Dermis microvascular lymphatic vessel endothelial cell (primary cell): ENCODE measurements around the gene FYN. TPM values are rescaled to one million over a fixed set of nuclear protein-coding genes. Genes with fewer than 3 reads are reported as not detected.
"Not testable (repeated sequence)": the region's sequence is repeated elsewhere in the genome, so short reads cannot be mapped to it uniquely, and the experiment has no call there.

ENCODE experiments used
- DNase-seq, 2 donors: peaks; one replicate each; pipeline versions ENCODE4 v3.0.0 to v3.0.0-alpha.2; 2010; ENCODE audit warnings: low read depth in 2 of 2
- total RNA-seq: library from RNA; depleted of rRNA; stranded (reverse); fragments of >200 nt; gene quantifications from 2 replicates; pipeline ENCODE4 v1.2.1, GENCODE V29; 2014

The FYN gene
- total RNA-seq, 1 donor from 2014 or later: 77.5 TPM

DNA sequence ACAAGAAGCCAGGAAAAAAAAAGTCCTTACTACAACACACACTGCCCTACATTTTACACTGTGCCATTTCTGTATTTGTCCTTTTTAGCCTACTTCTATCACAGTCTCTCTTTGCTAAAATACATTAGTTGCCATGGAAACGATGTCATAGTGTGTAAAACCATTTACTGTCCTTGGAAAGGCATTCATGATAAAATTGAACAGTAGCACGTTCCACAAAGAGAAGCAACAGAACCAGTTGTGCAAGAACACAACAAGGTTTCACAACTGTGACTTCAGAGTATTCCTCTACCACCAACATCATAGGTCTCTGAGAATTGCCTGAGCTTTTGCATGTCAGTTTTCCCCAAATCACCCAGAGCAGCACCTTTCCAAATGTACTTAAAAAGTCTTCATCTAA lies 20.5 kb downstream of the FYN start:
- no peak for DNase-seq

DNA sequence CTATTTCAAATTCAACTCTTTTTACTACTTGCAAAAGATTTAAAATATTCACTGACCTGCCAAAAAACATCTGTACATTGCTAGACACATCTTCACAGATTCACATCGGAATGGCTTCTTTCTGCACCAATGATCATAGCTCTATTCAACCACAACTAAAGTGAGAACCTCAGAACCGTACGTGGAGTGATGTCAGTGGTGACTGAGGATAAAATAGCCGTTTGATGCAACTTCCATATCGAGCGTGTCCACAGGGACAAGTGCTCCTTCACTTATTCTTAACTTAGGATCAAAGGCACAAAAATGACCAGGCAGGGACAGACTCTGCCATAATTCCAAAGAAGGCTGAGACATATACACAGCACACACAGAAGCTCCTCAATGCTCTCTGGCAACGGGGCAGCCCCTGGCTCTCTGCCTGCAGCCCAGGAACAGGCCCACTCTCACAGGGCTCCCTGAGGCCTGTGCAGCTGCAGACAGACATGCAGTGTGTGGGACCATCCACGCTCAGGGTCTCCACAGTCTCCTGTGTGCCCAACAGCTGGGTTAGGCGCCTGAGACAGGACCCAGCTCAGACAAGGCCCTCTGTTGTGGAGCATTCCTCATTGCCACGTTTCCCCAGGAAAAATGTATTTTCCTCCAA lies 22.8 kb downstream of the FYN start:
- DNase-seq: no peak

DNA sequence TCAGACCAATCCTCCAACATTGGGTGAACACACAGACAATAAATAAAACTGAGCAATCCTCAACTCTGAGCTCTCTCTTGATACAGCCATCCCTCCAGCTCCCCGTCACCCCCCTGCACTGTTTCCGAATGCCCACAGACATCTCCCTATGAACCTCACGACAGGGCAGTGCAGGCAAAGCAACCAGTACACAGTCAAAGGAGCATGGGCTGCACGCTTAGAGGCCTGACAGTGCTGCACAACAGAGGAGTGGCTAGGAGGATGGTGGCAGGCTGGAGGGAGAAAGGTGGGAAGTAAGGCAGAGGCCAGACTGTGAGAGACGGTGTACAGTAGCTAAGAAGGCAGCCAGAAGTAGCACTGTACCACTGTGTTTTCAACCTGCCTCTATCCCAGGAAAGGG lies 24.0 kb downstream of the FYN start:
- DNase-seq: no peak

DNA sequence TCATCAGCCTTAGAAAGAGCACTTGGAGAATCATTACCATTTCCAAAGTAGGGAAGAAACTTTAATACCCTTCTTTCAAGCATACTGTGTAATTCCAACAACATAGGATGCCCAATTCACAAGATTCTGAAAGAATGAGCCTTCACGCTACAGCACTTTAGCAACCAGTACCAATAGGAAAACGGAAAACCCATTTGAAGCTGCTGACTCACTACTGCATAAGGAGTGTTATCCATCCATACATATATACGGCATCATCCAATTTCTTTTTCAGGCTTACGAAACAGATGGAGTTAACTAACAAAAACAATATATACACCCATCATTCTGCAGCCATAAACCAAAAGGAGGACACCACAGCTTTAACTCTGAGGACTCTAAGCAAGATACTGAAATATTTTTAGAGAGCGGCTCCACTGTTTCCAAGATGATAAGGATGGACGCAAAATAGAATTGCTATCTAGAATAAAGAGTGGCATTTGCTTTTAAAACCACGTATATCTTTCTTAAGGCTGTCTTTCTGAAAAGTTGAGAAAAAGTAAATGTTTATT lies 24.9 kb downstream of the FYN start:
- no peak for DNase-seq

DNA sequence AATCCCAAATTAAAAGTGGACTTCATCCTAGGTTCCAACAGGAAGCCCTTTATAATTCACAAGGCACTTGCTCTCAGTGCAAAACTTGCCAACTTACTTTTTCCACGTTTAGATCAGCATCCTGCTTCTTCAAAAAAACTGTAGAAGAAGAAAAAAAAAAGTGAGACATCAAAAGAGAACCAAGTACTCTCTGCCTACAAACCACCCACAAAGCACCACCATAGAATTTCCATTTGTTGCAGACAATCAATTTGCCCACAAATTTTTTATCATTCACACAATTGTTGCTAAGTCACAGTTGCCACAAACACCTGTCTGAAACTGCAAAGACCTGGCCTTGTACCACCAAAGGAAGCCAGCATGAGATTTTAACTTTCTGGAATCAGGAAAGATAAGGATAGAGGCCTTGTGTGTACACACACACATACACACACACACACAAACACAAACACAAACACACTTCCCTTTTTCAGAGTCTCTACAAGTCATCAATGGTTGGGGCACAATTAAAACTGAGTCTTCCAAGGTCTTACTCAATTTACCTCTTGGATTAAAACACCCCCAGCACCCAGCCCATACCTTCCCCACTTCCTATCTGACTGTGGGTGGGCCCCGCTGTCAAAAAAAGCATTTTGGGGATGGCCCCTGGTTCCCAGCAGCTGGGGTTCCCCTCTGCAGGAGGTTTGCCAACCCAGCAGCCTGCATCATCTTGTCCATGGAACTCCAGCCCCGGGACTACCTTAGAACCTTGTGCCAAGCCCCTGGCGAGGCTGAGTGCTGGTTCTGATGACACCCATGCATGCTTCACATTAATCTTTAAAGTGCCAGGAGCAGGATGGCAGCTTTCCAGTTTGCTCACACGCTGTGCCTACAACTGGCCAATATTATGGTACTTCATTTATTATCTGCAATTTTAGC lies 26.5 kb downstream of the FYN start:
- DNase-seq: no peak

DNA sequence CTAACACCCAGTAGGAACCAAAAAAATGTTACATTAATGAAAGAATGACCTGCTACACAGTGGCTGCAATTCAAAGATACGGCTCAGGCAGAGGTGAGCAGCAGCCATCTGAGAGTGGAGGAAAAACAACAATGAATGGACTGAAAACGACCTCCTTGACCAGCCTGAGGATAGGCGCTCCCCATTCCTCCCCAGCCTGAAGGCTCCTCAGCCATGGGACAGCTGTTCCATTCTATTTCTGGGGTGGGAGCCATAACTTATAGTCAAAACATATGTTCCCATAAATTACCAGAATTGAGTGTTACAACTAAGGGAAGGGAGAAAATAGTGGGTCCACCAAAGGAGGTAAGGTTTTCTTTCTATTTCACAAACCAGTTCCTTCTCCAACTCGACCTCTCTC lies 27.2 kb downstream of the FYN start:
- DNase-seq: no peak

DNA sequence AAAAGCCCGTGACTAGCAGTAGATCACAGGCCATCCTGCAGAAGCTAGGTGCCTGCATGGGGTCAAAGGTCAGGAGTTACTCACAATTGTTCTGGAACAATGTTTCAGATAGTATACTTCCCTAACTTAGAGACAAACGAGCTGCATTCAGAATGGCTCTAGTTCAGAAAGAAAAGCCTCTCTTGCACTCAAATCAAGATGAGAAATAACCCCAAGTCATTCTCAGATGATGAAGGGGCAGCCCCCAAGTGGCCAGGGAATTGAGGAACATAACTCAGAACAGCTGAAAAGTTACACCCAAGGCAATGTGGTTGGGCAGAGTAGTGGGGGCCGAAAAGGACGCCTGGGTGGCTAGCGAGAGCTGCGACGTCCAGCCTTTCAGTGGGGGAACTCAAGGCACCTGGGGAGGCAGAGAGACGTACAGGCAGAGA lies 27.8 kb downstream of the FYN start:
- peak in 1 of 2 donors; percentile 70 for DNase-seq

DNA sequence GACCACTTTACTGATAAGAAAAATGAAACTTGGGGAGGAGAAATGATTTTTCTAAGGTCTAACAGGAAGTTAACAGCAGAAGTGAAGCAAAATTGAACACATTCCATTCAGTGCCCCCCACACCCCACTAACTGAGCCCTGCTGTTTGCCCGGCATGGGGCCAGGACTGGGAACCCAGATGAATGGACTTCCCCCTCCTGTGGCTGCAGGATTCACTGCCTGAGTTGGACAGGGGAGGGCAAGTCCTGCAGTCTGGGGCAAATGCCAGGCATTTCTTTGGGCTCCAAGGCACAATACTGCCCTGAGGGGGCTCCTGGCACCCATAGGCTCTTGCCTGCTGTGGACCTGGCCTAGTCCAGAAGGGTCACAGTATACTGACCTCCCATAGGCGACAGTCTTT lies 28.3 kb downstream of the FYN start:
- peak in 1 of 2 donors; percentile 22 for DNase-seq

DNA sequence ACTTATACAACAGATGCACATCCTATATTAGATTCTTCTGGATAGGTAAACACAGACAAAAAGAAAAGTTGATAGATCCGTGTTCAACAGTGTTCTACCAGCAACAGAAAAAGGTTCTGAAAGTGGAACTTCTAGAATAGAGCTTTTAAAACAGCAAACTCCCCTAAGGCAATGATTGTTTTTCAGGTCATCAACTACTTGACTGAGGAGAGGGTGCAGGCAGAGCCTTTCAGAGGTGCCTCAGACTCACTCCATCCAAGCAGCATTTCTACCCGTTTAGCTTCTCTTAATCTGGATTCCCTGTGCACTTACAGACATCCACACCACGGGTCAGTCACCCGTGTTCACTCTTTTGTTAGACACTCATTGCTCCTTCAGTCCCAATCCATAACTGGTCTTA lies 28.9 kb downstream of the FYN start:
- DNase-seq: no peak

DNA sequence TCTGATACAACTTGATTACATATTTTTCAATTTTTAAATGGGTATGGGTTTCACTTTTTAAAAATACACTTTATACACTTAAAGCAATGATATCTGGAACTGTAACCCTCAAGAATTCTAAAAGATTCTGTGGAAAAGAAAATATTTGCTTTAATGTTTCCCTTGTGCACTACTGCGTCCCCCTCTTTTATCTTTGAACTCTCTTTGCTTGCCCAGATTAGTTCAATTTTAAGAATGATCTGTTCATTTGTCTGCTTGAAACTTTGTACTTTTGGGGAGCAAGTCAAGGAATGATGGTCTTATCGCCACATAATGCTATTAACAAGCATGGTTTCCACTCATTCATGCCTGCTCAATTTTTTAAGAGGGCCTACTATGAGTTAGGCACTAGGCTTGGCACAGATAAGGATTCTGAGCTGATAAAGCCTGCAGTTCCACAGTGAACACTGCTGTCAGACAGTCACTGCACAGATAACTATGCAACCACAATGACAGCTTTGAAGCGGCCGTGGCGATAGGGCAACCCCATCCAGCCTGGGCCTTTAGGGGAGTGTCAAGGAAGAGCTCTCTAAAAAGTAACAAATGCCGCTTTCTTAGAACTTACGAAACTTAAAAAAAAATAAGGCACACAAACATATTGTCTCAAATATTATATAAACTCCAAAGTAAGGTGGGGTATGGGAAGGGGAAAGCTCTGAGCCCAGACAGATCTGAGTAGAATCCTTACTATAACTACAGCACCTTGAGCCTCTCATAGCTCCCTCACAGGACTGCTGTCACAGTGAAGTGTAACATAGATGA lies 29.7 kb downstream of the FYN start:
- no peak for DNase-seq

DNA sequence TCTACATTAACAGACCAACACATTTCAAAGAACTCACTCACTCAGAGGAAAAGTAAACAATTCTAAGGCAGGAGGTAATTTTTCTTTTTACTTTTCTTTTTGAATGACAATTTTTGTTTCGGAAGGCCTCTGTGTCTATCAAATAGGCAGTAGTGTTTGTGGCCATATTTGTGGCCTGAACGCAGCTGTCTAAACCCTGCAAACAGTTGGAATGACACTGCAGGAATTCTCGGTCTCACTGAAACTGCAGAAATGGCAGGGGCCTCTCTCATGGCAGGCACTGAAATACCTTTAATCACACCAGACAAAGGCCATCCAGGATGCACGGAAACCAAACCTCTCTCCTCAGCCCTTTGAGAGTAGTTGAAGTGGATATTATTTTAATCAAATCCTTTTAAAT lies 30.4 kb downstream of the FYN start:
- peak in 1 of 2 donors; percentile 26 for DNase-seq

DNA sequence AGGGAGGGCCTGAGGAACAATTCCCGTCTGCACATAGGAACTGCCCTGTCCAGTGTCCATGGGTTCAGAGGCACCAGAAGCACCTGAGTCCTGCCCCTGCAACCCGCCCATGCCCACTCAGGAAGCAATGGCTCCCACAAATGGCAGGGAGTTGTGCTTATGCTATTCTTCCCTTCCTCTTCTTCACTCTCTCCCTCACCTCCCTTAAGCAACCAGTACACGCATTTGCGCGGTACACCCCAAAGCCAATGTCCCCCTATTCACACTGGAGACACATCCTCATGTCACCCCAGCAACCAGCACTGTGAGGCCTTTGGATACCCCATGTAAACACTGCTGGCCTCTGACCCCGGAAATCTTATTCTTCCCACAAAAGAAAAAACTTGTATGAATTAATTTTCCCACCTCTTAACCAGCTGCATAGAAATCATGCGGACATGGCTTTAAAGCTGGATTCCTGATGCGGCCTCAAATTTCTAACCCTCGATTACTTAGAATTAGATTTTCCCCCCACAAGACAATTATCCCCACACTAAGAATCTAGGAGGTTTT lies 30.9 kb downstream of the FYN start:
- DNase-seq: no peak

DNA sequence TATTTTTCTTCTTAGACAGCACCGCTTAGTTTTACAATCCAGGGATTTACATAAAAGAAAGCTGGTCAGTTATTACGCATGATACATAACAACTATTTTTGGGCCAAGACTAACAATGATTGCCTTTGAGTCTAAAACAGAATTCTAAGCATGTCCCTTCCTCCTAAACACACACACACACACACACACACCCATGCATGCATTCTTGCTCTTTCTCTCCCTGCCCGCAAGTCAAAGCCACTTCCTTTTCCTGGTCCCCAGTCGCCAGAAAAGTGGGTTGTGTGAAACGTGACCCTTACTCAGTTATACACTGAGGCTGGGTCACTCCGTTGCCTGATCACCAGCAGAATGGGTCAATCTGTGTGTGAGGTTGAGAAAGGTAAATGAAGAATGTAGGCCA lies 31.4 kb downstream of the FYN start:
- peak; percentile 25 to 80 for DNase-seq

DNA sequence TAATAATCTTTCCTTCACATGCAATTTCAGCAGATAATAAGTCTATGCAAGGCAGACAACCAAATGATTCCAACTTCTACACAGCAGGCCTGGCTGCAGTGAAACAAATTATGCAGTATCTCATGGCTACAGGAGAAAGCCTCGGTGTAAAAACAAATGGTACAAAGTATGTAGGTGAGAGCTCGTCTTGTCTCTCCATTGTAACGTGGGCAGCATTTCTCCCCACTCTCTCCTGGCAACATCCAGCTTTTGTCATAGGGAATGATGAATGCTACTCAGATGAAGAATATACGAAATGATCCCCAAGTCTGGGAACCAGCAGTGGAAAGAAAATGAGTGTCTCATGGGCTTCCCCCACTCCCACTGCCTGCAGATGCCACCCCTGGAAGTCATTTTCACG lies 32.4 kb downstream of the FYN start:
- DNase-seq: no peak

DNA sequence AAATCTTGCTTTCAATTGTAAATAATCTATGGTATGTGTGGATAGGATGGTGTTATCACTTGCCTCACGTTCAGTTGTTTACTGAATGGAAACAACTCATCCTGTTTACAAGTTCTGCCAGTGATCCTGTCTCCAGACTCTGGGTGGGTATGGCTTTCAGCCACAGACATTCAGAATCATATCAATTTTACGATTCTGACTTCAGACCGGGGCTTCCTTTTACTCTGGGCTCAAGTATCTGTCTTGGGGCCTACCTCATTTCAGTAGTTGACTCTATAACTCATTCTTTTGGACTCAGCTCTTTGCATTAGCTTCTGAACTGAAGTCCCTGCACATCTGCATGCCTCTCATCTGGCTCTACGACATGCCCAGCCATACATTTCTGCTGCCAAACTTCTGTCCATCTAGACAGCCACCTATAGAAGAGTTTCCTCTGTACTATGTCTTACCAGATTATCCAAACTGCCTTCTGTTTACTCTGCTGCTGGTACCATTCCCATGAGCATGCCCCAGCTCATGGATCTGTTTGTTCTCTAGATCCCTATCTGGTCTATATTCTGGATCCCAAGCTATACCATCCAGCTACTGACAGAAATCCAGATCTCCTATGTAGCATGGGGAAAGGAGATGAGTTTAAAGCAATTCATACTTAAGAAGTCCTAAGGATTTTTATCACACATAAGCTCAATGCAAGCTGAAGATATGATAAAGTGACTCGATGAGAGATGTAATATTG lies 34.3 kb downstream of the FYN start:
- no peak for DNase-seq

DNA sequence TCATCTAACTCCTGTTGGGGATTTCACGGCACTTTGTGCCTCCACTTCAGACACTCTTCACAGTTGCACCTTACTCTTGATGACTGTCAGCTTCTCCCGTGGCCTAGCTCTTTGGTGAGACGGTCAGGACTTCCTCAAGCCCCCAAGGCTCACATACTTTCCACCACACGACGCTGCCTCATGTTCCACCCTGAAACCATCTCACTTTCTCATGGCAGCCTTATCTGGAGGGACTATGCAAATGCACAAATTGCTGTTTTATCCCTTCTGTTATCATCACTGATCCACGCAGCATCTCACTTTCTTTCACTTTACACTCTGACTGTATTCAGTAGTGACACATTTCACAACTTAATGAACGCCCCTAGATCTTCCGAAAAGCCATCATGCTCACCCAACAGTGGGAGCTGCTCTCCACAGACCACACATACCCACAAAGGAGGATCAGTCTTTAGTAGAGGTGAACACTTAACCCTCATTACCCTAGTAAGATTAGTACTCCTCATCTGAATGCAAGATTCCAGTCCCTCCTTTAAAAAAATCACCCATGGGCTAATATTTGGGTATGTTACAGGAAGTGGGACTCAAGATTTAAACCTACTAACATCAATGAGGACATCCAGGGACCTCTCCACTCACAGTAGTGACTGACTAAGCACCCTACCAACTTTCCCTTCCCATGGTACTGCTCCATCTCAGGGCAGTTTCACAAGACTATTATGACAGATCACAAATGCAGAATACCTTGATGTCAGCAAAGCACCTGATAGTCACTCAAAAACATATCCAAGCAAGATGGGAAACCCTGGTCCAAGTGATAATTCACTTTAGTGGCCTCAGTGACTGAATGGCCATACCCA lies 35.4 kb downstream of the FYN start:
- no peak for DNase-seq

DNA sequence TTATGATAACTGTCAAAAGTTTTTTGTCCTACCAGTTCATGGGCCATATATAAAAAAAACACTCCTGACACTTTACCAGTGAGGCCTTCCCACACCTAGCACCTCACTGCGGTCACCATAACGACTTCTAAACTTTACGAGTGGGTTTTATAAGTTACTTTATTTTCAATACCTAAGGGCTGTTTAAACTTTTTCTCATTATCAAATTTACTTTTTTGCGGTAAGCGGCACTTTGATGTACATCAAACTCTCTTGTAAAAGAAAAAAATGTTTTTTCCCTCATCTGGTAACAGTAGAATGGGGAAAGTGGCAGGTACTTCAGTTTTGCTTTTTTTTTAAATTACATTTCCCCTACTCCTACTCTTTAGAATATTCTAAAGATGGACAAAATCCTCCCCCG lies 36.2 kb downstream of the FYN start:
- DNase-seq: no peak

DNA sequence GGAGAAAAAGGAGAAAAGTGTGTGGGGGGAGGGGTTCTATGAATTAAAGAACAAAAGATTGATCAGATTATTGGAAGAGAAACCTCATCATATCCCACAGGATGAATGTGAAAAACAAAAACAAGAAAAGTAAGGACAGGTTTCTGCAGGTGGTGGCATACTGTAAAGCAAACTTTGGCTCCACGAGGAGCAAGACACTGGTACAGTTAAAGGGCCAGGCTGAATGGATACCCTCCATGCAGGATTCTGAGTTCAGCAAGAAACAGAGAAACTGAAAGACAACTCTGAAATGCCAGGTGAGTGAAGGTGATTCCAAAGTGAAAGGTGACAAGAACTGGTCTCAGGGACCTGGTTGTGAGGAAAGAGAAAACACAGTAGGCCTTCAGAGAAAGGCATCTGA lies 37.4 kb downstream of the FYN start:
- no peak for DNase-seq

DNA sequence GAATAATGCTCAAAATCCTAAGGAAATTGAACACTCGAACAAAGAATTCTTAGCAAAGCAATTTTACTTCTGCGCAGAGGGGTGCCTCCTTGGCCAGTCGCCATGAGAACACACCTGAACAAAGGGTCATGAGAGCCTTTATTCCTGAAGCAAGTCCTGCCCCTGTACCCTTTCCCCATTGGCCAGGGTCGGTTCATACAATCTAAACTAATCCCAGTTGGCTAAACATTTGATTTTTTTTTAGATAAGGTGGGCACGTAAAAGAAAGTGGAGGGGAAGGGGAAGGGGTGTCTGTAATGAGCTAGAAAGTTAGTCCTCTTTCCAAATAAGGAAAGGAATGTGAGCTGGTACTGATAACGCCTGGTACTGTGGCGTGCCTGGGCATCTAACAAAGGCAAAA lies 37.9 kb downstream of the FYN start:
- not testable (repeated sequence) for DNase-seq

DNA sequence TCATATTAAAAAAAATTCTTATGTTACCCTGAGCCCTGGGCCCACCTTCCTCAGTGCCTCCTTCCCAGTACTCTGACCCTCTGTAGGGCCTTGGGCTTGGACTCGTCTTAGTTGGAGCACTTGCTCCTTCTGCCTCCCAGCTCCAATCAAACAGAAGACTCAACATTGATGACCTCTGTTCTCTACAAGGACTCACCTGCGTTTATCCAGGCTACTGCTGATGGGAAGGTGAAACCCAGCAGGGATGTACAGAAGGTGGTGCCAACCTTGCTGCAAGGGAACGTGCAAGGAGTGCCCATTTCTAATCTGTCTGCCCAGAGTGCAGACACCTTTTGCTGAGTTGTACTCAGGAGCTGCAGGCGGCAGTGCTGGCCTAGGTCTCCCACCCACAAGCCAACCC lies 38.9 kb downstream of the FYN start:
- DNase-seq: no peak
